Skin of body (tissue), 2 donors: Measurements from ENCODE around the gene VWCE. TPM values are rescaled to one million over a fixed set of nuclear protein-coding genes. Genes with fewer than 3 reads are reported as not detected.

ENCODE experiments used
- DNase-seq: peaks from one replicate; lab custom pipeline; 2025; lab: John Stamatoyannopoulos, UW
- total RNA-seq: library from RNA; depleted of rRNA; stranded (reverse); fragments of >200 nt; gene quantifications from one replicate; pipeline ENCODE4 v1.2.3, GENCODE V29; 2014

The VWCE gene, protein sequence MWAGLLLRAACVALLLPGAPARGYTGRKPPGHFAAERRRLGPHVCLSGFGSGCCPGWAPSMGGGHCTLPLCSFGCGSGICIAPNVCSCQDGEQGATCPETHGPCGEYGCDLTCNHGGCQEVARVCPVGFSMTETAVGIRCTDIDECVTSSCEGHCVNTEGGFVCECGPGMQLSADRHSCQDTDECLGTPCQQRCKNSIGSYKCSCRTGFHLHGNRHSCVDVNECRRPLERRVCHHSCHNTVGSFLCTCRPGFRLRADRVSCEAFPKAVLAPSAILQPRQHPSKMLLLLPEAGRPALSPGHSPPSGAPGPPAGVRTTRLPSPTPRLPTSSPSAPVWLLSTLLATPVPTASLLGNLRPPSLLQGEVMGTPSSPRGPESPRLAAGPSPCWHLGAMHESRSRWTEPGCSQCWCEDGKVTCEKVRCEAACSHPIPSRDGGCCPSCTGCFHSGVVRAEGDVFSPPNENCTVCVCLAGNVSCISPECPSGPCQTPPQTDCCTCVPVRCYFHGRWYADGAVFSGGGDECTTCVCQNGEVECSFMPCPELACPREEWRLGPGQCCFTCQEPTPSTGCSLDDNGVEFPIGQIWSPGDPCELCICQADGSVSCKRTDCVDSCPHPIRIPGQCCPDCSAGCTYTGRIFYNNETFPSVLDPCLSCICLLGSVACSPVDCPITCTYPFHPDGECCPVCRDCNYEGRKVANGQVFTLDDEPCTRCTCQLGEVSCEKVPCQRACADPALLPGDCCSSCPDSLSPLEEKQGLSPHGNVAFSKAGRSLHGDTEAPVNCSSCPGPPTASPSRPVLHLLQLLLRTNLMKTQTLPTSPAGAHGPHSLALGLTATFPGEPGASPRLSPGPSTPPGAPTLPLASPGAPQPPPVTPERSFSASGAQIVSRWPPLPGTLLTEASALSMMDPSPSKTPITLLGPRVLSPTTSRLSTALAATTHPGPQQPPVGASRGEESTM
- total RNA-seq = 0.49 TPM

DNA sequence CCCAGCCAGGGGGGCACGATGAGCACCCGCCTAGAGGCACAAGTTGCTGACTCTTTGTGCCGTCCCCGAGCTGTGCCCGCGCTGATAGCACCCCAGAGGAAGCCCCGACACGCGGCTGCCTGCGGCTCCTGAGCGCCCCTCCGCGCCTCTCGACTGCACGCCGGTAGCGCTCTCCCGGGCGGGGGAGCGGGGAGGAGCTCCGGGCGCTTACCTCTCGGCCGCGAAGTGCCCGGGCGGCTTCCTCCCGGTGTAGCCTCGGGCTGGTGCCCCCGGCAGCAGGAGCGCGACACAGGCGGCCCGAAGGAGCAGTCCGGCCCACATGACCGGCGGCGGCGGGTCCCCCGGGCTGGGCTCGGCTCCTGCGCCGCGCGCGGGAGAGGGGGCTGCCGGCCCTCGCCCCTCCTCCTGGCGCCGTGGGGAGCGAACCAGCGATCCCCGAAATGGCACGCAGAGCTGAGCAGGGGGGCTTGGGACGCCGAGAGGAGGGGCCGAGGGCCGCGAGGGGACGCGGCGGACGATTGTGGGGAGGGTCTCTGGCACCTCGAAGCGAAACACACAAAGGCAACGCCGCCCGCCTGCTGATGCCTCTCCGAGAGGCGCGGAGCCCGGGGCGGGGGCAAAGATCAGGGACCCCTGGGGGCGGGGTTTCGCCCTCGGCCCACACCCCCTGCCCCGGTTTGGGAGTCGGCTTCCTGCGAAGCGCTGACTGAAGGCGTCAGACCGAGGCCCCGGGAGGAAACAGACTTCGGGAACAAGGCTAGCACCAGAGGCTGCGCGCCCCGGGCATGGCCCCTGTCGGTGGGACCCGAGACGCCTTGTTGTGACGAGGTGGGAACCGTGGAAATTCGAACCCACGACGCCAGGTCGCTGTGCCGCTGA is at the start of gene VWCE:
Gene VWCE, minus strand, starts transcription at position 600 of the 879 bp plus-strand sequence. Its CDS starts 279 bp downstream, at position 321.
- DNase-seq = peak; percentile 24

DNA sequence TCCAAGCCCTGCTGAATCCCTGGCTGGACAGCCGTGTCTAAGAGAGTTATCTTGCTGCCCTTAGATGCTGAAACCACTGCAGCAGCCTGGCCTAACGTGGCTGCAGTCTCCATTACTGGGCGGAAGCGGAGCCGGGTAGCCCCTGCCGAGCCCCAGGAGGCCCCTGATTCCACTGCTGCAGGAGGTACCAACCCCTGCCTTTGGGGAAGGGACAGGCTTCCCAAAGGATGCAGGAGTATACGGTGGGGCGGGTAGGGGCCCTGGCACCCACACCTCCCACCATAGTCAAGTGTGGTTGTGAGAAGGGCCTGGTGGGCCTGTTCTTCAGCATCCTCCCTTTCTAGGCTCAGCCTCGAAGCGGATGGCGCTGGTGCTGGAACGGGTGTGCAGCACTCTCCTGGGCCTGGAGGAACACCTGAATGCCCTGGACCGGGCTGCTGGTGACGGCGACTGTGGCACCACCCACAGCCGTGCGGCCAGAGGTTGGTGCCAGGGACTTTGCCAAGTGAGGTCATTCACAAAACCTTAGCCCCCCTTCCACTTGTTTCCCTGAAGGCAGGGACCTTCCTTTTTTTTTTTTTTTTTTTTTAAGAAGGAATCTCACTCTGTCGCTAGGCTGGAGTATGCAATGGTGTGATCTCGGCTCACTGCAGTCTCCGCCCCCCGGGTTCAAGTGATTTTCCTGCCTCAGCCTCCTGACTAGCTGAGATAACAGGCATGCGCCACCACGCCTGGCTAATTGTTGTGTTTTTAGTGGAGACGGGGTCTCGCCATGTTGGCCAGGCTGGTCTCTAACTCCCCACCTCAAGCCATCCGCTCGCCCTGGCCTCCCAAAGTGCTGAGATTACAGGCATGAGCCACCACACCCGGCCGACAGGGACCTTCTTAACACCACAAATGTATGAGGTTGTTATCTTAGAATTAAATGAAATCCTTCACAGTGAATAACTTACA is 49.0 kb upstream of the VWCE start:
- no peak for DNase-seq

DNA sequence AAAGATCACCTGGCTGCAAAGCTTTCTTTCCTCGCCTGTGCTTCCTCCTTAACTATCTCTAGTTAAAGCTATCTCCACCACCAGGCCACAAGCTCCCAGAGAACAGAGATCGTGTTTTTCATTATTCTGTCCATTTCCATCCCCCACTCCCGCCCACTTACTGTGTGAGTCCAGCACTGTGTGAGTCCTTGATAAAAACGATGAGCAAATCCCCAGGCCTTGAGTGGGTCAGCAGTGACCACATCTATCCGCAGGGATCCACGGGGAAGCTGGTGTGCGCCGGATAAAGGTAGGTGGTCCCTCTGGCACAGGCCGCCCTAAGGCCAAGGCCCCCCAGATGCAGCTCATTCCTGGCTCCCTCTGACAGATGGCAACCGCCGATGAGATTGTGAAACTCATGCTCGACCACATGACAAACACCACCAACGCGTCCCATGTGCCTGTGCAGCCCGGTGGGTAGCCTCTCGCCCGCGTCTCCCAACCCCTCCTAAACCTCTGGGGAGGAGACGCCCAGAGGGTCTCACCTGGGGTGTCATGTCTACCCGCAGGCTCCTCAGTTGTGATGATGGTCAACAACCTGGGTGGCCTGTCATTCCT is 47.2 kb upstream of the VWCE start:
- no peak for DNase-seq

DNA sequence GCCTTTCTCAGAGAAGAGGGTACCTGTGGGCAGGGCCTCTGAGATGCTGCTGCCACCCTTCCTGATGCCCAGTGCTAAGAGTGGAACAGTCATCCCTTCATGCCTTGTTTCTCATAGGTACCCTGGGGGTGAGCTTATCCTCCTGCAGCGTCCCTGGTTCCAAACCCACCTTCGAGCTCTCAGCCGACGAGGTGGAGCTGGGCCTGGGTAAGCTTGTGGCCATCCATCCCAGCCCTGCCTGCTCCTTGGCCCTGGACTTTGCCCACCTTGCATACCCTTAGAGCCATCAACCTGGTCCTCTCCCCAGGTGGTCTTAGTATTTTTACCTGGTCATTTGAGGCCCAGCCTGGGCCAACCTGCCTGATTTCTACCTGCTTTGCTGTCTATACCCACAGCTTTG is 46.6 kb upstream of the VWCE start:
- DNase-seq = no peak

DNA sequence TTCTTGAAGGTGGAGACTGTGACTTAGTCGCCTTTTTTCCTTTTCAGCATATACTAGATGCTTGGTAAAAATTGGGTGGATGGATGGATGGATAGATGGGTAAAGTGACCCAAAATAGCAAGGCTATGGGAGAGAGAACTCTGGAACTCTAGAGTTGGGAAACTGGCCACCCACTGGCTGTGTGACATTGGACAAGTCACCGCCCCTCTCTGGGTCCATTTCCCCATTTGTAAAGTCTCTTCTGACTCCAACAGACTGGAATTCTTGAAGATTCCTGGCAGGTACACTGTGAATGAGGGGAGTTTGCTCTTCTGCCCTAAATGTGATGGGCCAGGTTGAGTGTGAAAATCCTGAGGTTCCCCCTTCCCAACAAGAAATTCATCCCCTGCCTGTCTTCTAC is 45.9 kb upstream of the VWCE start:
- no peak for DNase-seq

DNA sequence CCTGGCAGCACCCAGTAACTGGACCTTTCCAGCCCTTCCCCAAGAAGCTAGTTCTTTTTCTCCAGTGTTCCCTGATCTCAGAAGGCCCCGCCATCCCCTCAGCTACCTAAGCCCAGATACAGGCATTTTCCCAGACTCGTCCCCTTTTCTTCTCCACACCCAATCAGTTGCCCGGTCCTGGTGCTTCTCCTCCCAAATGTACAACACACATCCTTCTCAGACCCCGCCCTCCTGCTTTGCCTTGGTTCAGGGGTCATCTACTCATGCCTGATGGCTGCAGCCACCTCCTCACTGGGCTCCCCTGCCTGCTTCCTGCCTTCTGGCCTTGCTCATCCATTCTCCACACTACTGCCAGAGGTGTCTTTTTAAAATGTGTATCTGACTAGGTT is 44.4 kb upstream of the VWCE start:
- DNase-seq = no peak

DNA sequence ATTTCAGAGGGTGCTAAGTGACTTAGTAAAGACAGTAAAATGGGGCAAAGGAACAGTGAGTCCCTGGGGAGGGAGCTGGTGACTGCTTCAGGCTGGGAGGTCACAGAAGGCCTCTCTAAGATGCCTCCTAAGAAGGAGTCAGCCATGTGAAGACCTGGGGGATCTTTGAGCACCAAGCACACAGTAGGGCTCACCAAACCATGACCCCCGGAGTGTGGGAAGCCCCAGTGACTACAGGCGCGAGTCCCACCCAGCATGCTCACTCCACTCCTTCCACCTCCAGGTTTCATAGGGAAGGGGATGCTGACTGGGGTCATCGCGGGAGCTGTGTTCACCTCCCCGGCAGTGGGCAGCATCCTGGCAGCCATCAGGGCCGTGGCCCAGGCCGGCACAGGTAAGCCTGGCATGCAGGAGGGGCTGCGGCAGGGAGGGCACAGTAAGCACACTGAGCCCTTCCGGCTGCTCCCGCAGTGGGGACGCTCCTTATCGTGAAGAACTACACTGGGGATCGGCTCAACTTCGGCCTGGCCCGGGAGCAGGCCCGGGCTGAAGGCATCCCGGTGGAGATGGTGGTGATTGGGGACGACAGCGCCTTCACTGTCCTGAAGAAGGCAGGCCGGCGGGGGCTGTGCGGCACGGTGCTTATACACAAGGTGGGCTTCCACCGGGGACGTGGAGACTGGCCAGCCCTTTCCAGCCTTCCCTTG is 43.8 kb upstream of the VWCE start:
- DNase-seq = no peak

DNA sequence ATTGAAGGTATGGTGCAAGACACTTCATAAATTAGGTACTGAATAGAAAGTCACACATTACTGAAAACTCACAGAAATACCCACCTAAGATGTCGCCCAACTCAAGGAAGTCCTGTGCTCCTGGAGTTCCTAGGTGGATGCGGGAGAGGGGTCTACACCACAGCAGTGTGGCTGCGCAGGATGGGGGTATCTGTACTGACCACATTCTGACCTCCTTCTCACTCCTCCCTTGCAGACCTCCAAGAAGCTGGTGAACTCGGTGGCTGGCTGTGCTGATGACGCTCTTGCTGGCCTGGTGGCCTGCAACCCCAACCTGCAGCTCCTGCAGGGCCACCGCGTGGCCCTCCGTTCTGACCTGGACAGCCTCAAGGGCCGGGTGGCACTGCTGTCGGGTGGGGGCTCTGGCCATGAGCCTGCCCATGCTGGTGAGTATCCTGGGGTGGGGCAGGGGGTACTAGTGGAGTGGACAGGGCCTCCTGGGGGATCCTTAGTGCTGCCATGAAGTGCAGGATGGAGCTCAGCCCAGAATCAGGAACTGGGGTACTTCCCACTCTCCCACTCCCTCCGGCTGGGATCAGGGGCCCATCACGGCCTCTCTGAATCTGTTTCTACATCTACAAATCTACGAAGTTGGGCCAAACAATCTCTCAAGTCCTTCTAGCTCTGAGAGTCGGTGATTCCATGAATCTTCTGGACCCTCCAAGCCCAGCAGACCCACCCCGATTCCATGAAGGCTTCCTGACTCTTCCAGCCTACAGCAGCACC is 42.8 kb upstream of the VWCE start:
- DNase-seq = no peak

DNA sequence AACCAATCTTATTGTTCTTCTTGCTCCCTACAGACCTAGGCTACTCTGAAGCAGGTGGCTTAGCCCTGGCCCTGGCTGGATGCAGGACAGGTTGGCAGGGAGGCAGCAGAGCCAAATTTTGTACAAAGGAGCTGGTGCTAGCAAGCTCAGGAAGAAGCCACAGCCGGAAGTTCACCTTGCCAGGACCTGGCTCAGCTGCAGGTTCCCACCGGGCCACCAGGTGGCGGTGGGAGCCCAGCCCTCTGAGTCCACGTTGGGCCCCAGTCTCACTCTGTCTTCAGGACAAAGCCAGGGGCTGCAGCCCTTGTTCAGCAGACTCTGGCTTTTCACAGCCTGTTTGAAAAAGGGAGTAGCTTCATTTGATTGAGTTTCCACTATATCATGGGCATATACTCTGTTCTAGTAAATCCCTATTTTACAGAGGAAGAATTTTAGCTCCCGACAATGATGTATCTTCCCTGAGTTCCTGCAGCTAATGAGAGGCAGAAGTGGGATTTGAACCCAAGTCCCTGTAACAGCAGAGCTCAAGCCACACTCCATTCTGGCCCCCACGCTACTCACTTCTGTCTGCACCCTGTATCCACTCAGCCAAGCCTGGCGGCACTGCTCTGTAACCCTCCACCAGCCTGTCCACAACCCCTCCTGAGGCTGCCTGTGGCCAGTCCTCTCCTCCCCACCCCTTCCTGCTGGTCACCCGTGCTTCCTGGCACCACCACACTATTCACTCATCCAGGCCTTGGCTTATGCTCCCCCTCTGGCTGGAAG is 41.2 kb upstream of the VWCE start:
- DNase-seq = peak; percentile 69

DNA sequence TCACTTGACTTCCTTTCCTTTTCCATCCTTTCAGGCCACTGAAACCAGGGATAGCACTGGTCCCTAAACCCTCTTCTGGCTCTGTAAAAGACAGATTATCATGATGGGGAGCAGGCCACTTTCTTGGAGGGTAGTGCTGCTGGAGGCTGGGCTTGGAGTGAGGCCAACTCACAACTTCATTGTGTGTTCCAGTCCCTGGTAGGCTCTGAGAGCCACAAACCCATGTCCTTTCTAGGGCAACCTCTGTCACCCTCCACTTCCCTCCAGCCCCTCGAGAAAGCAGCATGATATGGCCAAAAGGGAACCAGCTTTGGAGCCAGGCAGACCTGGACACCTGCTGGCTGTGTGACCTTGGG is 40.2 kb upstream of the VWCE start:
- DNase-seq = no peak

DNA sequence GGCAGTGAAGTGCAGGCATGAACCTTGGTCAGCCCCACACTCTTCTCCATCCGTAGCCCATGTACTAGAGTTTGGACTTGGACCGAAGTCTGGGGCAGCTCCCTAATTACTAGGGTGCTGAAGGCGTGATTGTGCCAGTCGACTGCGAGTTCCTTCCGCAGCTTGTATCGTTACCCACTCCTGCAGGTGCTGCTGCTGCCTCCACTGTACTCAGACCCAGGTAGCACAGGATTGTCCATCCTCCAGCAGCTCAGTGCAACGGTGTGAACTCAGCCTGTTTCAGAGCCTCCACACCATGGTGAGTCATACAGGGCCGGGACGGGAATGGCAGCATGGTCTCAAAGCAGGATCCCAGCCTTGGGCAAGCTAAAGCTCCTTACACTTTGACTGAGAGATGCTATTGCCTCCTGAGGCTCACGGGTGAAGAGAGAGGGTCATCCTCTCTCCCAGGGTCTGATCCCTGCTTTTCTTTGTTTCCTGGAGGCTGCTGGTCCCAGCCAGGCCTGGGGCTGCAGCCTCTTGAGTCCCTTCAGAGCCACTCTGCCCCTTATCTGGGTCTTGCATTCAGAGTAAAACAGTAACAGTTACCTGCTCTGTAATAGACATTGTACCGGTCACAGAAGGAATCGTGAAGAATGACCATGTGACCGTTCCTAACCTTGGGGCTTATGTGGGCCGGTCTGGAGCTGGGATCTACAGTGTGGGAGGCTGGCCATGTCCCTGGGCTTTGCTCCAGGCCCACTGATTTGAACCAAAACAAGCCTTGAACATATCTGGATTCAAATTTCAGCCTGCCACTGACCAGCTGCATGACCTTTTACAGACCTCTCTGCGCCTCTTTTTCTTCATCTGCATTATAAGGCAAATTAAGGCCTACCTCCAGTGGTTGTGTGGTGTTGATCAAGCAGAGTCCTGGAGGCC is 39.6 kb upstream of the VWCE start:
- DNase-seq = no peak

DNA sequence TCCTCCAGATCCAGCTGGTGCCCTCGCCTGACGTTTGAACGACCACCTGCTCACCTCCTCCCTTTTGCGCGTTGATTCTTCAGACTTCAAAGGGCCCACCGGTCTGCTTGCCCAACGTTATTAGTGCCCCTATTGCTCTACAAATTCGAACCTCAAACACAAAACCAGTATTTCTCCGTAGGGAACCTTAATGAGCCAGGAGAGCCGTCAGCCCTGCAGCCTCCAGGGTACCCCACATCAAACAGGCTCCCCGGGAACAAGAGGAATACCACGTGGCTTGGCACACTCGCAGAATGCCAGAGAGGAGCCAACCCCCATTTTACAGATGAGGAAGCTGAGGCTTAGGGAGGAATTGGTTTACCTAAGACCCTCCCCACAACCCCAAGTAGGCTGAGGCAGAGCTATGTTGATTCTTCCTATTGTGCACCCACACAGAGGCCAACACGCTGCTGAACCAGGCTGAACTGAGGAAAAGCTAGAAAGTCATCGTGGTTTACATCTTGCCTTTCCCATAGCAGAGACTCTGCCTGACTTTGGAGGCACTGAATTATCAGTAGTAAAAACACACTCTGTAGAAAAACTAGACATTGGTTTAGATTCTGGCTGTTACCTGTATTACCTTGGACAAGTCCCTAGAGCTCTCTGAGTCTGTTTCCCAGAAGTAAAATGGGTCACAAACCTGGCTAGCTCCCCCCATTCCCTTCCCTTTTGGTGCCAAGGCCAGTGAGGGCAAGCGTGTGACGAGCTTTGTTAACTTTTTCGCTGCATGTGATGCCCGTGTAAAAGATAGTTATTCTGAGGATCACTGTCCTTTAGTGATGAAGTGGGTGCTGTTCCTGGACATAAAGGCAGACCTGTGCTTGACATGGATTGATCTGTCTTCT is 38.7 kb upstream of the VWCE start:
- no peak for DNase-seq

DNA sequence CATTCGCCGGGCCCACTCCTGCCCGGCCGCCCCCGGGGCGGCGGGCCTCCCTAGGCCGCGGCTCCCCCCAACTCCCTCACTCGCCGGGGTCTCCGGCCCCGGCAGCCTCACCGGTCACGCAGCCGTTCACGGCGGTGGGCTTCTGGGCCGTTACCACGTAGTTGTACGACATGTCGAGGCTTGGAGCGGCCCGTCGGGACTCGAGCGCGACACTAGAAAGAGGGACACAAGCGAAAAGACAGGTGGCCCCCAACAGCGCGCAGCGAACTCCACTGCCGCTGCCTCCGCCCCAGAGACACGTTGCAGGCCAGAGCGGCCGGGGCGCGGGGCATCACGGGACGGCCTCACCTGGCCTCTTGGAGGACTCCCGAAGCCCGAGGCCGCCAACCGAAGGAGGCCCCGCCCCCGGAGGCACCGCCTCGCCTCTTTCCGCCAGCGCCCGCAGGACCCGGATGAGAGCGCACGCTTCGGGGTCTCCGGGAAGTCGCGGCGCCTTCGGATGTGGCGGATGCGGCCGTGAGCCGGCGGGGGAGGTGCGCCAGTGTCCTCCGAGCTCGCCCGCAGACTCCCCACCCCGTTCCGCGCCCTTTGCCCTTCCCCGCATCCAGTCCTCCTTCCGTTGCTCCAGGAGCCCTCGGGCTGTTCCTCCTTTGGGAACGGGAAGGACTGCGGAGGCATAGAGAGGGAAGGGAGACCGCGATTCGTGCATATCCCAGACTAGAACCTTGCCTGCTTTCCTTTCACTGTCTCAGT is 37.9 kb upstream of the VWCE start, which contains the start of the genes DDB1 and TKFC:
Gene DDB1, minus strand, starts transcription at position 309 of the 753 bp plus-strand sequence. Its CDS starts 137 bp downstream, at position 172.
Gene TKFC, plus strand, starts transcription at position 432 of the 753 bp plus-strand sequence. CDS start 1,501 bp downstream, outside the sequence.
- DNase-seq = peak; percentile 79

DNA sequence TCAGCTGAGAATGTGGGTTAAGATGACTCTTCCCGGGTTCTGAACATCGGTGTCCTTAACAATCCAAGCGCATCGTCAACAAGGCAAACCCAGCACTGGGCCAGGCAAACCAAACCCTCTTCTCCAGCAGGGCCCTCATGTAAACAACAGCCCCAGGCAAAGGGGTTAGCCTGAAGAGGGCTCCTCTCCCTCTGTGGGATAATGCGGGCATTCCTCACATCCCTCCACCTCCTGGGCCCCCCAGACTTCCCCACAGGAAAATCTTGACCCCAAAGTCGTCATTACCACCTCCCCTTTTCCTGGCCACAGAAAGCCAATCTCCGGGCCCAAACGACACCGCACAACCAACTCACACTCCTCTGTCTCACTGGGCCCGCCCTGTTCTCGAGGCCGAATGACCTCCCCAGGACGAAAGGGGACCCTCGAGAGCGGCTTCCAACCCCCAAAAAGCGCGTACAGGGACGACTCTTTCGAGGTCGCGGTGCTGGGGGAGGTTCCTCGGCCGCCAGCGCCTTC is 37.2 kb upstream of the VWCE start:
- DNase-seq = no peak
